HG03571 (cell line): ENCODE results near the gene FBXO44.

Source experiments
- ATAC-seq: cut with Tn5 transposase; IDR thresholded peaks from one replicate; pipeline ENCODE4 v1.9.1; 2021; ENCODE audit not compliant: unreplicated experiment

The FBXO44 gene

DNA sequence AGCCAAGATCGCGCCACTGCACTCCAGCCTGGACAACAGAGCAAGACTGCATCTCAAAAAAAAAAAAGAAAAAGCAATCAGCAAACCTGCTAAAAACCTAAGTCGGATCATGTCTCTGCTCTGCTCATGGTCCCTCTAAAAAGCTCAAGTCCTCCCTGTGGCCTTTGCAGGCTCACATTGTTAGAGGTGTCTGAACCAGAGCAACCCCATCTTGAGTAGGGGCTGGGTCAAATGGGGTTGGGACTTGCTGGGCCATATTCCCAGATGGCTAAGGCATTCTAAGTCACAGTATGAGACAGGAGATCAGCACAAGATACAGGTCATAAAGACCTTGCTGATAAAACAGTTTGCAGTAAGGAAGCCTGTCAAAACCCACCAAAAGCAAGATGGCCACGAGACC is 33.8 kb downstream of the FBXO44 start:
- ATAC-seq, result no peak

DNA sequence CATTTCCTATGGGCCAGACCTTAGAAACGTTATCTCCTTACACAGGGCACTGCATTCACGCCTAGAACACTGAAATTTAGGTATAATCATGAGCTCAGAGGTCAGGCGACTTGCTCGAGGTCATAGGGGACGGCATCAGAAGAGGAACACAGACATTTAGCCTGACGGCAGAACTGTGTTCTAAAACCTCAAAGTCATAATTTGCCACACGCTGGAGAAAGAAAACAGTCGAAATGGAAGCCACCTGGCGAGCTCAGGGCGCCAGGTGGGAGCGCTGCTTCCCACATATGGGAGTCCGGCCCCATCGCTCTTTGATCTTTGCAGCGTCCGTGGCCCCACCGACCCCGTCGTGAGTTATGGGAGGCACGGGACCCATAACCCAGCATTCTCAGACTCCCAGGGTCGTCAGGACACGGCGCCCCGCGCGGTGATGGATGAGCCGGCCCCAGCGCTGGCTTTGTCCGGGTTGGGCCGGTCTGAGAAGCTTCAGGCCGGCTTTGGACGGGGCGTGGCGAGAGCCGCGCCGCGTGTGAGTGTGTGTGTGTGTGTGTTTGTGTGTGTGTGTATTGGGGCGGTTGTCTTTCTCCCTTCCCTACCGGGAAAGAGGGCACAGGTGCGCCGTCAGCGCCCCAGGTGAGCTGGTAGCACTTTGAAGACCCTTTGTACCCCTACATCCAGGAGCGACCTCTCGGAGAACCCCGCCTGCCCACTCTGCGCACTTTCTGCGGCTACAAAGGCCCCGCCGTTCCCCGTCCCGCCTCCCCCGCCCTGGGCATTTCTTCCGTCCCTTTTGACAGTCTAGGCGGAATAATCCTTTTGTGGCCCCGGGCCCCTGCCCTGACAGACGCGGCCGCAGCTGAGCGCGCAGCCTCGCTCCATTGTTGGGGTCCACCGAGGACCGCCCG is 36.0 kb downstream of the FBXO44 start:
- no peak for ATAC-seq

DNA sequence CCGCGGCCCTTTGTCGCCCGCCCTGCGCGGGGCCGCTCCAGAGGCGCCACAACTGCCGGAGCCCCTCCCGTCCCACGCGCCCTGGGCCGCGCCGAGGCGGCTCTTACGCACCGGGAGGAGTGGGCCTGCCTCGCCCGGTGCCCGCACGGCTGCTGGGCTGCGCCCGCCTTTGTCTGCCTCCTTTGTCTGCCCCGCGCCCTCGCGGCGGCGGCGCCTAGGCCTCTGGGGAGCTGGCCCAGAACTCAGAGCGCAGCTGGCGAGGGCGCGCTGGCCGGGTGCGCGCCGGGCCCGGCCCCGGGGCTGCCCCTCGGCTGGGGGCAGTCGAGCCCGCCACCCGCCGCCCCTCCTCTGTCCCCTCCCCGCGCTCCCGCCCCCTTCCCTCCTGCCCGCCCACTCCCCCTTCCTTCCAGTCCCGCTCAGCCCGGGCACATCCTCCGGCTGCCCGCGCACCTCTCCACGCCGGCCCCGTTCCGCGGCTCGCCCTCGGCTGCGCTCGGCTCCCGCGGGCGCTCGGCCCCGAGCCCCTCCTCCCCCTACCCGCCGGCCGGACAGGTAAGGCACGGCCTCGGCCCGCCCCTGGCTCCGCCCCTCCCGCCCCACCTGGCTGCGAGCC is 36.7 kb downstream of the FBXO44 start, which contains the start of gene DRAXIN:
DRAXIN (plus strand) TSS at position 409 of the 613 bp plus-strand sequence. CDS start 14,549 bp downstream, outside the sequence.
- no peak for ATAC-seq

DNA sequence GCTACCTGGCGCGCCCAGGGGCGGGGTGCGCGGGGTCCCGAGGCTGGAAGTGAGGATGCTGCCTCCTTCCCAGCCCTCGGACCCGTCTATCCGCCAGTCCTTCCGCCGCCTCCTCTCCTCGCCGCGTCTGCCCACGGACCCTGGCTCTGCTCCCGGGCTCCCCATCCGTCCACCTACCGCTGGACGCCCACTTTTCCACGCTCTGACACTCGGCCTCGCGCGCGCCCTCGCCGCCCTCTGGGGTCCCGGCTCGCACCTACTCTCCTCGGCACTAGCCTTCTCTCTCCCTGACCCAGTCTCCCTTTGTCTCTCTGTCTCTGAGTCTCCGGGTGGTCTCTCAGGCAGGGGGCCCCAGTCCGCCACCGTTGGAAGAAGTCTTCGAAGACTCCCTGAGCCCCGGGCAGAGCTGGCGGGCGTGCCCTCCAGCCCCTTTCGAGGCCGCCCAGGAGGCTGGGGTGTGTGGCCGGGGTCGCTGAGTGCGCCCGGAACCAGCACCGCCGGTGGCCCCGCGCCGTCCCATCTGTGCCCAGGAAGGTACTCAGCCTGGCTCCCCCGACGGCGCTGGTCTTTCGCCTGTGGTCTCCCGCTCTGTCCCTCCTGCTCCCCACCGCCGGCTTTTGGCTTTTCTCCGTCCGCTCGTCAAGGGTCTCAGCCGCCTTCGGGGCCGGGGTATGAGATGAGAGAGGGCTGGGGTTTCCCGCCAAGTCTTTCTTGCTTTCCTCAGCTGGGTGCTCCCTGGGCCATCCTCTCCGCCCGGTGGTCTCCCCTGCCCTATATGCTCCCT is 37.4 kb downstream of the FBXO44 start:
- no peak for ATAC-seq

DNA sequence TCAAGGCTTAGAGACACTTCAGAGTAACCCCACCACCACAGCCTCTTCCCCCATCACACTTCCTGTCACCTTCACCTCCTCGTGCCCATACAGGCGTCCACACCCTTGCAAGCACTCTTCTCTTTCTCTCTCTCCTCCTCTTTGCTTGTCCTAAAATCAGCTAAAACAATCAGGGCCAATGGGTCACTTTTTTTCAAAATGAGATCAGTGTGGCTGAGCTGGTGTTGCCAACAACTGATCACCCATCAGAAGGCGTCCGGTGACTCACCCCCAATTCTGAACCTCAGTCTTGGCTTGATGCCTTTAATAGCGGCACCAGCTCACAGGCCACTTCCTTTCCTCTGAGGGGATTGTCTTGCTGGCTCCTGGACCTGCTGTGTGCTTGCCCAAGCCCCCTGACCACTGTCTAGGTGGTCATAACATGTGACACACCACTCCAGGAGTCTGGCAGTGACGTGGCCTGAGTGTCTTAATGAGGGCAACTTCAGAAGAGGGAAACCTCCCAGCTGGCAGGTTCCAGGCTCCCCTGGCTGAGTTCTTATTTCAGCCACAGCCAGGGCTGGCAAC is 38.4 kb downstream of the FBXO44 start:
- ATAC-seq, result no peak

DNA sequence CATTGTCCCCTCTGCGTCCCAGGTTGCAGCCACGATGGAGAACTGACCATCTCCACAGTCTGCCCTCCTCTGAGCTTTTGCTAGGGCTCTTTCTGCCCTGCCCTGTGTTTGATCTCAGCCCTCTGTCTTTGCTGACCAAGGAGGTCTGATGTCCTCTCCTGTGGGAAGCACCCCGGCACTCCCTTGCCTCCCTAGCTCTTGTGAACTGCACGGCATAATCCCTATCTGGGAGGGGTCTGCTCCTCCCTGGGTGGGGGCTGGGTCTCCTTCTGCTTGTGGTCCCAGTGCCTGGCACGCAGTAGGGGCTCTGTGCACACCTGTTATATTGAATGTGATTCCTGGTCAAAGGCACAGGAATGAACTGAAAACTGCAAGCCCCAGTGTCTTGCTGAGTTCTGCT is 39.2 kb downstream of the FBXO44 start:
- no peak for ATAC-seq

DNA sequence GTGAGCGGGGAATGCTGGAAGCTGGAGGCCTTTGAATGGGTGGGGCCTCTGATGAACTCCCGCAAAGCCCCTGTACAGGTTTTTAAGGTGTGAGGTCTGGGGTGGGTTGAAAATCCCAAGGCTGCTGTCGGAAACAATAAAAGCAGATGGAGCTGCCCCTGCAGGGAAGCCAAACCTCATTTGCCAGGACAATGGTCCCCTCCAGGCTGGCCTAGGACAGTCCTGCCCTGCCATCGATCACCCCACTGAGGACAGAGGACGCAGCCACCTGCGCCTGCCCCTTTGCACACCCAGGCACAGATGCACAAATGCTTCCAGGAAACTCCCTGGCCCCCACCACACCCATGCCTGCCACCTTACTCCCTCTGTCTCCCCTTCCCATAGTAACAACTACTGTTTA is 41.2 kb downstream of the FBXO44 start:
- ATAC-seq, result no peak

DNA sequence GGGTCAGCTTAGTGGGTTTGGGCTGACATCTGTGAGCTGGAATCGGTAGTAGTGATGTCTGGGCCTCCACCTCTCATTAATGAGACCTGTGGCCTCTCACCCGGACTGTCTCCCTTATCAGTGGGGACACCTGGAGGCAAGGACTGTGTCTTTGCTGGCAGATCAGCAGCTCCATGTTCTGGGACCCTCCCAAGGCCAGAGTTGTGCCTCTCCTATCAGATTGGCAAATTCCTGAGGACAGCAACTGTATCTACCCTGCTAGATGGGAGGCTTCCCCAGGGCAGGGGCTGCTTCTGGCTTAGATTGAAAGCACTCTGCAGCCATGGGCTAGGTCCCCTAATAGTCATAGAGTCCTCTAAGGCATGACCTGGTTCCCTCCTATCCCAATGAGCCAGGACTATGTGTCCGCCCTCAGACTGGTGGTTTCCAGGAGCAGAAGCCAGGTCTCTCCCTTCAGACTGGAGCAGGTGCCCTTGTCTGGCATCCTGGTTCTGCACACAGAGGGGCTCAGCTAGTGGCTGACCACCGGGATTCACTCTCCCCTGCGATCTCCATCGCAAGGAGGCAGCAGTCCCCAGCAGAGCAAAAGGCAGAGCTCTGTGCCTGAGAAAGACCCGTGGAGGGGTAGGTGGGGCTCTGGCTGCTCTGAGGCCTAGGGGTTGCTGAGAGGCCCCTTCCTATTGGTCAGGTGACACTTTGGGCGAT is 42.7 kb downstream of the FBXO44 start:
- no peak for ATAC-seq

DNA sequence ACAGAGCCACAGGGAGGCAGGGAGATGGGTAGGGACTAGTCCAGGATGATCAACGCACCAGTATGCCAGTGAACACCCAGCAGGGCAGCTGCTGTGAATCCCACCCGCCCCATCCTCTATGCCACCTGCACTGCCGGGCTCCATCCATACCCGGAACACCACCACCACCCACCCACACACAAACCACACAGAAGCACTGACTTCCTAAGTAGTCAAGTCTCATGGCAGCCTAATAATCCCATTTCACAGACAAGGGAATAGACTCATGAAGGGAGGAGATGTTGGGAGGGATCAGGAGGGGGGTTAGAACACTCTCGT is 43.2 kb downstream of the FBXO44 start:
- no peak for ATAC-seq

DNA sequence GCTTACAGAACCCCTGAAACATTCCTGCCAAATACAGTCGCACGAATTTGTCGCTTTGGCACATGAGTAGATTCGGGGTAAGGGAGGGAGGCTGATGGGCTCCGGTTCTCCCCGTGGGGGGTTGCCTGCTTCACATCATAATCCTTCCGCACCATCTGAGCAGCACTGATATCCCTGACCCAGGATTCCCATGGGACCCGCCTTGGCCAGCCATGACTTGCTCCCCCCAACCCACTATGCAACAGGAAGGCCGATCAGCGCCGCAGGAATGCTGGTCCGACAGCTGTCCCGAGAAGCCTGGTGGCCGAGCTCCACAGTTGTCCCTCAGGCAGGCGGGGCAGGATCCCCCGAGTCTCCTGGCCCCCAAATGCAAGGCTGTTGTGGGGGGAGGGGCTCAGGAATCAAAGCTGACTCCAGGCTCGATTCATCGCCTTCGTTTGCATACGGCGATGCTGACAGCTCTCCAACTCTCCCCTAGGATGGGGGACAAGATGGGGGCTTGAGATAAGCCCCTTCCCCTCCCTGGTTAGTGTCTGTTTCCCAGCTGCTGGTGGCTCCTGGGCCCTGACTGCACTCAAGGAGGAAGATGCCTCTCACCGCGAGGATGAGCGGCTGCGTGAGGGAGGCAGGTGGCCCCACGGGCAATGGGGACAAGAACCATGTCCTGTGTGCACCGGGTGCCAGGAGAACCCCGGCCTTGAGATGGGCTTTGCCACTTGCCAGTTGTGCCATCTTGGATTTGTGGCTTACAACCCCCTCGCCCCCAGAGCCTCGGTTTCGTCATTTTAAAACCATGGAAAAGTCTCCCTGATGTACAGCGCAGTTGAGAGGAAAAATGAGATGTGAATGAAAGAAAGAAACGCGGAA is 46.2 kb downstream of the FBXO44 start:
- no peak for ATAC-seq

DNA sequence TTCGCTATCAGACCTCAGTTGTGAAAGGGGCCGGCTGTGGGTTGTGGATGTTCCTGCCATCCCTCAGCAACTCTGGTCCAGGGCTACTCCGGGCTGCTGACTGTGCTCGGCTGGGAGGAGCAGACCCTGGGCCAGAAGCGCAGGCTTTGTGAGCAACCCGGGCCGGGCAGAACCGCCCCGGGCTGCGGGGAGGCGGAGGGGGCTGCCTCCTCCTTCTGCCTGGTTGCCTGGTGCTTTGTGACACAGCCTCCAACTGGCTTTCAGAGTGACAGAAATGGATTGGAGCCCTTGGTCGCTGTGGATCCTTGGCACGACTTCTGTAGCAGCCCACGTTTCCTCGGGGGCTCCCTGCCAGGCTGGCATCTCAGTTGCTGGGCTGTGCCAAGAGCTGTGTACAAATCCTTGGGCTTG is 46.9 kb downstream of the FBXO44 start:
- ATAC-seq, result no peak

DNA sequence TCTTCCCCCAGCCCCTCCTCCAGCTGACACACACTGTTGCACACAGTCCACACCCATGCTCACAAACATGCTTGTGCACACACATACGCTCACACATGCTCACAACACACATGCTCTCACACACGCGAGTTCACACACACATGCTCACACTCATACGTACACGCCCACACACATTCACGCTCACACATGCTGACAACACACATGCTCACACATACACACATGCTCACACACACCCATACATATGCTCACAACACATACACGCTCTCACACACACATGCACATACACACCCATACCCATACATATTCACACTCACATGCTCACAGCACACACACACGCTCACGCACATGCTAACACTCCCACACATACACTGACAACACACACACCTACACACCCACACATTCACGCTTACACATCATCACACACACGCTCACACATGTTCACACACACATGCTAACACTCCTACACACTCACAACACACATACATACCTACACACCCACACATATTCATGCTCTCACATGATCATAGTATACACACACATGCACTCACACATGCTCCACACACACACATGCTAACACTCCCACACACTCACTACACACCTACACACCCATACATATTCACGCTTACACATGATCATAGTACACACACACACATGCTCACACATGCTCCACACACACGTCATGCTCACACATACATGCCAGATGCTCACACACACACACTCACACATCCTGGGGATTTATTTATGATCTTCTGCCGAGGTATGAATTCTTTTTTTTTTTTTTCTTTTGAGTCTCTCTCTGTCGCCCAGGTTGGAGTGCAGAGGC is 47.5 kb downstream of the FBXO44 start:
- no peak for ATAC-seq

DNA sequence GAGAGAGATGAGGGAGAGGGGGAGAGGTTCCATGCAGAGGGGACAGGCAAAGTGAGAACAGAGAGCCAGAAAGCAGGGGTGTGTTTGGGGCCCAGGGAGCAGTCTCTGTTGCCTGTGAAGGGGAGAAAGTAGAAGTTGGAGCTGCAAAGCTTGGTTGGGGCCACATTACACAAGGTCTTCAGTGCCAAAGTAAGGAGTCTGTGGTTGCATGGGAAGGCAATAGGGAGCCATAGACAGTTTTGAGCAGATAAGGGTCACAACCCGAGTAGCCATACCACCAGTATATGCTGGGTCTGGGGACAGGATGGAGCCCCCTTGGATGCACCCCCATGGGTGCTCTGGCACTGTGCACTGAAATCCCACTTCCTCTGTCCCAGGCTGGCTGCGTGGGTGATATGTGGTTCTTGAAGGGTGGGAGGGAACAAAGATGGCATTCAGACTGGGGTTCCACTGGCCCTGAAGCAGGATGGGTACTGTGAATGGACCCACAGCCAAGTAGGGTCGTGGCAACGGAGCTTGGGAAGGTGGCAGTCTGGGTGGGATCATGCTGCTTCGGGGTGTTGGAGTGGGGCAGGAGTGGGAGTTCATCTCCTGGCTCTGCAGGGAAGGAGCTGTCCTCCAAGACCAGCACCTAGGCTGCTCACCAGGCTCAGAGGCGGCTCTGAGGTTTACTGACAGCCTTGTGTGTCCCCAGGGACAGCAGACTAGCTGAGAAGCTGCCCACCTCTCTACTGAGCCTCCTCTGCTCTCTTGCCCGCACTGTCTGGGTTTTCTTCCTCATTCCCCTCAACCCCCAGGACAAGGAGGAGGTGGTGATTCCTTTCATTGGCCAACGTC is 48.9 kb downstream of the FBXO44 start:
- ATAC-seq, result no peak

DNA sequence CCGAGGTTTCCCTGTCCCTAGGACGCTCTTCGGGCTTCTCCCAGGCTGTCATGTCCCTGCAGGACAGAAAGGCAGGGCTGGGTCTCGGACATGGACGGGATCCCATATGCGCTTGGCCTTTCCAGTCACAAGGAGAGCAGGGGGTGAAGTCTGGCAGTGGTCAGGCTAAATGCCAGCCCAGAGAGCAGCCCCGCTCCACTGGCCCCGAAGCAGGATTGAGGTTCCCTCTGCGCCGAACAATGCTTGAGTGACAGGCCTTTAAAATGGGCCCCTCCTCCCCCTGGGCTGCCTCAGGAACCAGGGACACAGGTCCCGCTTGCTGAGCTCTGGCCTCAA is 49.5 kb downstream of the FBXO44 start:
- ATAC-seq, result no peak

DNA sequence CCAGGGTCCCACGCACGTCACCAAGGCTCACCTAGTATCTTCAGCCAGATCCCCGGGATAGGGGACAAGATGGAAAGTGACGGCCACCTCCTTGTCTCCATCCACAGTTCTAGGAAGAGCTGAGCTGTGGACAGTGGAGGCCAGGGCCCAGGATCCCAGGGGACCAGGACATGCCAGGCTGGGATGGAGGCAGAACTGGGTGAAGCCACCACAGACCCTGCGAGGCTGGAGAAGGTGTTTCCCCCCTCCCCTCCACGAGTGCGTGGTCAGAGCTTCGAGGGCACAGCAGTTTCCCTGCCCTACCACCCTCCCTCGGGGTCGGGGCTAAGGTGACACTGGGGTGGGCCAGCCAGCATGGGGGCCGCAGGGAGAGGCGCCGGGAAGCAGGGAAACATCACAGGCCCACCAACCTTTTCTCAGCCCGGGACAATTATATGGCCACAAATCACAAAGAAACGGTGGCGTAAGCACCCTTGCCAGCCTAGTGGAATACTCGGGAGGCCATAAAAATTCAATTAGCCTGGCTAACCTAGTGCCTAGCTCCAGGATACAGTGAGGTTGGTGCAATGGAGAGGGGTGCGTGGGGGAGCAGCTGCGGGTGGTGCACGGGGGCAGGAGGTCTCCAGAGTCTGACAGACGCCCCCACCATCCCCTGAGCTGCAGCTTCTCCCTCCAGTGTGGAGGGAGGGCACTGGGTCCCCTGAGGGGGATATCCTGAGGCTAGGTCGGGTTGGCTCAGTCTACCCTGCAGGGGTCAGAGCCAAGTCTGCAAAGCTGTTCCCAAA is 50.2 kb downstream of the FBXO44 start:
- no peak for ATAC-seq

DNA sequence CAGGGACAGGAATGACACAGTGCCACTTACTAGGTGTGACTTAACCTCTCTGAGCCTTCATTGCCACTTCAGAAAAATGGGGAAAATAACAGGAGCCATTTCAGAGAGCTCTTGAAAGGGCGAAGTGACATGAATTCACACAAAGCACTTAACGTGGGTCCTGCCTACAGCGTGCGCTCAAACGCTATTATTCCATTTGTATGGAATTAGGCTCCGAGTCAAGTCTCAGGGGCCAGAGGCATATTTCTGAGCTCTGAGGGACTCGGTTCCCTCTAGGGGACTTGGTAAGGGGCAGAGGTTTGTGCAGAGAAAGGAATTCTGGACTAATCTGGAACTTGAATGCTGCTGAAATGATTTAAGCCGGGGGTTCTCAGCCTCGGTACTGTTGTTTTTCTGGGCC is 50.9 kb downstream of the FBXO44 start:
- ATAC-seq, result no peak

DNA sequence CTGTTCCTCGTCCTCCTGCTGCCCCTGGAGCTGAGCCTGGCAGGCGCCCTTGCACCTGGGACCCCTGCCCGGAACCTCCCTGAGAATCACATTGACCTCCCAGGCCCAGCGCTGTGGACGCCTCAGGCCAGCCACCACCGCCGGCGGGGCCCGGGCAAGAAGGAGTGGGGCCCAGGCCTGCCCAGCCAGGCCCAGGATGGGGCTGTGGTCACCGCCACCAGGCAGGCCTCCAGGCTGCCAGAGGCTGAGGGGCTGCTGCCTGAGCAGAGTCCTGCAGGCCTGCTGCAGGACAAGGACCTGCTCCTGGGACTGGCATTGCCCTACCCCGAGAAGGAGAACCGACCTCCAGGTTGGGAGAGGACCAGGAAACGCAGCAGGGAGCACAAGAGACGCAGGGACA is 51.6 kb downstream of the FBXO44 start:
- no peak for ATAC-seq
